GM13977 (cell line): Measurements from ENCODE around the gene FAM89B.

Experiments
- DNase-seq: peaks from one replicate; pipeline ENCODE4 v3.0.0; 2012; ENCODE audit warnings: low spot score
- in situ Hi-C: fragments of 300-500 bp; cut with MboI; formaldehyde crosslinking; loops from one replicate; pipeline ENCODE4 v1.12.0; 2022; ENCODE audit warnings: low sequenced_read_pairs, low pct_unique_long_range_greater_than_20kb, mixed read lengths, inconsistent platforms; ENCODE audit not compliant: unreplicated experiment
- TF ChIP-seq, protein P1 (sequence below): IDR thresholded peaks from 2 replicates; pipeline ENCODE4 v1.5.1; 2012; ENCODE audit warnings: mild to moderate bottlenecking, control low read depth; ENCODE audit not compliant: insufficient read depth; ENCODE audit errors: extremely low read depth, missing control alignments

The FAM89B gene

DNA sequence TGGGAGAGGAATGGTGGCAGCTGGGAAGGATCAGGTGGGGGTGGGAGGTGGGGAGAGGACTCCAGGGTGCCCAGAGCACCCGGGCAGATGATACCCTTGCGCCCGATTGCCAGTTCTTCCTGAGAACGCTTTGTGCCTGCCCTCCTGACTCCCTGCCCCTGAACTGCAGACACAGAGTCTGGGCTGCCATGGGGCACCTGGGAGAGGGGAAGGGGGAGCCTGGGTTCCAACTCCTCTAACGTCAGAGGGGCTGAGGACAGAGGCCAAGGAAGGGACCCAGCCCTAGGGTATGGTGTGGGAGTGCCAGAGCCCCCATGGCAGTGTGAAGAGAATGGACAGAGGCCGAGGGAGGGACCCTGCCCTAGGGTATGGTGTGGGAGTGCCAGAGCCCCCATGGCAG, 24.2 kb downstream of the FAM89B start:
- TF ChIP-seq, protein P1, sequence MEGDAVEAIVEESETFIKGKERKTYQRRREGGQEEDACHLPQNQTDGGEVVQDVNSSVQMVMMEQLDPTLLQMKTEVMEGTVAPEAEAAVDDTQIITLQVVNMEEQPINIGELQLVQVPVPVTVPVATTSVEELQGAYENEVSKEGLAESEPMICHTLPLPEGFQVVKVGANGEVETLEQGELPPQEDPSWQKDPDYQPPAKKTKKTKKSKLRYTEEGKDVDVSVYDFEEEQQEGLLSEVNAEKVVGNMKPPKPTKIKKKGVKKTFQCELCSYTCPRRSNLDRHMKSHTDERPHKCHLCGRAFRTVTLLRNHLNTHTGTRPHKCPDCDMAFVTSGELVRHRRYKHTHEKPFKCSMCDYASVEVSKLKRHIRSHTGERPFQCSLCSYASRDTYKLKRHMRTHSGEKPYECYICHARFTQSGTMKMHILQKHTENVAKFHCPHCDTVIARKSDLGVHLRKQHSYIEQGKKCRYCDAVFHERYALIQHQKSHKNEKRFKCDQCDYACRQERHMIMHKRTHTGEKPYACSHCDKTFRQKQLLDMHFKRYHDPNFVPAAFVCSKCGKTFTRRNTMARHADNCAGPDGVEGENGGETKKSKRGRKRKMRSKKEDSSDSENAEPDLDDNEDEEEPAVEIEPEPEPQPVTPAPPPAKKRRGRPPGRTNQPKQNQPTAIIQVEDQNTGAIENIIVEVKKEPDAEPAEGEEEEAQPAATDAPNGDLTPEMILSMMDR: no peak
- no peak for DNase-seq
- in situ Hi-C loops: no loop called here

DNA sequence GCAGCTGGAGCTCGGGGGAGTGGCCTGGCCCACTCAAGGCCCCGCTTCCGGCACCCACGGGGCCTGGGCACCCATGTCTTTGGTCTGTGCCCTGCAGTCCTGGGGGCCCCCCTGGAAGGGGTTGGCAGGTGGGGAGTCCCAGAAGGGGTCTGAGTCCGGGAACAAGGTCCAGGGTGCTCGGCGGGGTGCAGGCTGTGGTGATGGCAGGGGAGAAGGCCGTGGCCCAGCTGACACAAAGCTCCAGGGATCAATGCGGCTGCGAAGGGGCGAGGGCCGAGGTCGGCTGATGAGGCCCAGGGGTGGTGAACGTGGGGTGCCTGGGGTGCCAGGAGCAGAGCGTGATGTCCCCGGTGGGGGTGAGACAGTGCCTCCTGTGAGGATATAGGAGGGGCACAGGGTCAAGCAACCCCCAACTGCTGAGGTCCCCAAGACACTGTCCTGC, 25.9 kb downstream of the FAM89B start:
- DNase-seq: no peak
- in situ Hi-C loops: no loop called here

DNA sequence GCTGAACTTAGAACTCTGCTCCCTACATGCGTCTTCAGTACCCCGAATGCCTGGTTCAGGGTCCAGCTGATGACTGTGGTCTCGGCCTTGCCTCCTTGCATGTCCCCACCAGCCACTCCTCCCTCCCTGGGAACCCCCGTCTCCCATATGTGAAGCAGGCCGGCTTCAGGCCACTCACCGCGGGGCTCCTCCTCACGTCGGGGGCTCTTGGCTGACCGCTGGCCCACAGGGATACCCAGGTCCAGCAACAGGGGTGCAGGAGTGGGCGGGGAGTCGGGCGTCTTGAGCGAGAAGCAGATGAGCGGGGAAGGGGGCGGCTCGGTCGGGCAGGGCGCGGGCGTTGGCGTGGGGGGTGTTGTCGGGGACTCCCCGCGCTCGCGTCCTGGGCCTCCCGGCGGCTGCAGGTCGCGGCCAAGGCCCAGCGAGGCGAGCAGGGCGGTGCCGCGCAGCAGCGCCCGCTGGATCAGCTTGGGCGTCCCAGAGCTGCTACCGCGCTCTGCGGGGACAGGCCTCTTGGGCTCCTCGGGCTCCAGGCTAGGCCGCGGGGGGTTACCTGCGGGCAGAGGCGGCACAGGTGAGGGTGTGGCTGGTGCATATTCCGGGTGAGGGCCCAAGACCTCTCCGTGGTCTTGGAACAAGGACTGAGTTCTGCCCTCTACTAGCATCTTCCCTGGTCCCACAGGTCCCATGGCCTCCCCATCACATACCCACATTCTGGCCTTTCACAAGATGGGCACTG, 27.0 kb downstream of the FAM89B start:
- TF ChIP-seq, protein P1: no peak
- in situ Hi-C loops: no loop called here
- no peak for DNase-seq

More for the DNA sequence above, 25.9 kb downstream of the FAM89B start:
- TF ChIP-seq, protein P1: no peak

DNA sequence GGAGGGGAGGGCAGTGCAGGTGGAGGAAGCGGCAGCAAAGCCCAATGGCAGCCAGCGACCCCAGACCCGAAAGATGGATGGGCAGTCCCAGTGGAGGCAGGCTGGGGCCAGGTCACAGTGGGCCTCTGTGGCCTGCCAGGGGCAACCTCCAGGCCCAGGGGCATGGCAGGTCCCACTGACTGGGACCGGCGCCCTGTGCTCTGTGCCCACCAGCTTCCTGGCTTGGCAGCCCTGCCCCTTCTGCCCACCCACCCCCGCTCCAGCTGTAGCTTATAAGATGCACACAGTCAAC, 27.6 kb downstream of the FAM89B start:
- TF ChIP-seq, protein P1: no peak
- in situ Hi-C loops: no loop called here
- DNase-seq: no peak

DNA sequence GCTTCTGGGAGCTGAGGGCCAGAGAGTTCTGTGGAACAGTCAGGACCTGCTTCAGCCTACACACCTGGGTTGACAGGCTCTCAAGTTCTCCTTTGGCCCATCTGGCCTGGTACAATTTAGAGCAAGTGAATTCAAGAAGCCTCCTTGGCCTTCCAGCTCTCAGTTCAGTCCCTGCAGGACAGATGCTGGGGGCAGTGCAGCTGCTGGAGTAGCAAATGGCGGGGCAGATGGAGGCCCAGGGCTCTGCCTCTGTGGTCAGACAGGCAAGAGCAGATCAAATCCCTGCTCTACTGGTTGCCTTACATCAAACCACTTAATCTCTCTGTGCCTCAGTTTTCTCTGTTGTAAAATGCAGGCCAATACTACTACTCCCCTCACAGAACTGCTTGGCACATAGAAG, 31.9 kb downstream of the FAM89B start:
- no peak for DNase-seq
- in situ Hi-C loops: no loop called here
- TF ChIP-seq, protein P1: no peak

DNA sequence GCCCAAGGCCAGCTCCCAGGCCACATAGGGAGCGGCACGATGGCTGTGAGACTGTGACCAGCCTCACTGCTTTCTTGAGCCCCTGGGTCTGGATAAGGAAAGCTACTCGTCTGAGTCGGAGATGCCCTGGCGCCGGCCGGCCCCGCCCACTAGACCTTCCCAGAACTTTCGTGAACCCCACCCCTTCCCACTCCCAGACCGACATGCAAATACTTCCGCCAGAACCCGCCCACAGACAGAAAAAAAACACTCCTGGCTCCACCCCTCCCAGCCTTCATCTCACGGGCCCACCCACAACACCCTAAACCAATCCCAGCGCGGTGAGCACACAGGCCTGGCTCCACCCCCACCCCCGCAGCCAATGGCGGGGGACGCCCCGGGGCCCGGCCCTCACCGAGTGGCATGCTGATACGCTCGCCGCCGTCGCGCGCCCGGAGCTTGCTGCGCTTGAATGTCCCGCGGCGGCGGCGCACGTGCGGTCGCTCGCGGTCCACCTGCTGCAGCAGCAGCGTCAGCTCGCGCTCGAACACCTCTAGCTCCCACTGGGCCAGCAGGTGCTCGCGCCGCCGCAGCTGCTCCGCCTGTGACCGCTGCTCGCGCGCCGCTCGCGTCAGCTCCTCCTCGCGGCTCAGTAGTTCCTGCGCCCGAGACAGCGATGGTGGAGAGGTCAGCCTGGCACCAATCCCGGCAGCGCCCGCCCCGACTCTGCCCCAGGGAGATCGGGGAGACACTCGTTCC, 34.7 kb downstream of the FAM89B start:
- in situ Hi-C loops: no loop called here
- no peak for DNase-seq
- TF ChIP-seq, protein P1: no peak
